ENCODE results near the gene H6PD.

DNA sequence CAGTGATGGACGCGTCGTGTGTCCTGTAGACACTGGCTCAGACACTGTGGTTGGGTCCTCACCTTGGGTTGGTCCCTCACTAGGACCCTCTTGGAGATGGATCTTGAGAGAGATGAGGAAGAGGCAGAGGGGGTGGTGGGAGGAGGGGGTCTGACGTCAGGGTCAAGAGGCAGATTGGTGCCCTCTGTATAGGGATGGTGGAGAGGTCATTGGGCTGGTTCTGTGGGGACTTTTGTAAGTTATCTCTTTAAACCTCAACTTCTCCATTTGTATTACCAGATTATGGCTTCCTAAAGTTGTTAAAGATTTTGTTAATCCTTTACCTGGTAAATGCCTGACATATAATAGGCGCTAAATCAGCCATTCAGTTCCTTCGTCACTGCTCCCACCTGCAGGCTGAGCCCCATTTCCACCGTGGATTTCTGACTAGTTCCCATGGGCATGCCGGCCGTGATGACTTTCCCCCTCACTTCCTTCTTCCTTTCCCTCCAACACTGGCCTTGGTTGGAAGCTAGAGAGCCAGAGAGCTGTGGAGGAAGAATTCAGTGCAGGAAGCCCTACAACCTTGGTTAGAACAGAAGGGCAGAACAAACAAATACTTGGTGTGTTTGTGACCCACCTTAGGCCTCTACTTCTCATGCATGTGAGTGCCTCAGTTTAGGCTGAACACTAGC, 8.6 kb downstream of the H6PD start:
- TF ChIP-seq TAF1 (IDR thresholded peaks at IDR 0.05; ENCODE audit: low read depth, low read length) (no peak), POLR2A (IDR thresholded peaks at IDR 0.05; ENCODE audit: low read depth, low read length) (no peak), POLR2AphosphoS5 (IDR thresholded peaks at IDR 0.05; ENCODE audit: low read depth, low read length) (no peak), SPI1 (IDR thresholded peaks at IDR 0.05; ENCODE audit: low read depth, low read length) (no peak), PAX5 (IDR thresholded peaks at IDR 0.05; ENCODE audit: insufficient read depth, low read length, severe bottlenecking) (no peak)

Data from GM12891 (cell line).